Middle frontal gyrus (tissue), 1 donor: Measurements from ENCODE around the gene MOV10.

Experiments
- DNase-seq: peaks from one replicate; pipeline ENCODE4 v3.0.0-alpha.2; 2015; ENCODE audit warnings: low spot score; ENCODE audit errors: extremely low spot score

Gene MOV10

DNA sequence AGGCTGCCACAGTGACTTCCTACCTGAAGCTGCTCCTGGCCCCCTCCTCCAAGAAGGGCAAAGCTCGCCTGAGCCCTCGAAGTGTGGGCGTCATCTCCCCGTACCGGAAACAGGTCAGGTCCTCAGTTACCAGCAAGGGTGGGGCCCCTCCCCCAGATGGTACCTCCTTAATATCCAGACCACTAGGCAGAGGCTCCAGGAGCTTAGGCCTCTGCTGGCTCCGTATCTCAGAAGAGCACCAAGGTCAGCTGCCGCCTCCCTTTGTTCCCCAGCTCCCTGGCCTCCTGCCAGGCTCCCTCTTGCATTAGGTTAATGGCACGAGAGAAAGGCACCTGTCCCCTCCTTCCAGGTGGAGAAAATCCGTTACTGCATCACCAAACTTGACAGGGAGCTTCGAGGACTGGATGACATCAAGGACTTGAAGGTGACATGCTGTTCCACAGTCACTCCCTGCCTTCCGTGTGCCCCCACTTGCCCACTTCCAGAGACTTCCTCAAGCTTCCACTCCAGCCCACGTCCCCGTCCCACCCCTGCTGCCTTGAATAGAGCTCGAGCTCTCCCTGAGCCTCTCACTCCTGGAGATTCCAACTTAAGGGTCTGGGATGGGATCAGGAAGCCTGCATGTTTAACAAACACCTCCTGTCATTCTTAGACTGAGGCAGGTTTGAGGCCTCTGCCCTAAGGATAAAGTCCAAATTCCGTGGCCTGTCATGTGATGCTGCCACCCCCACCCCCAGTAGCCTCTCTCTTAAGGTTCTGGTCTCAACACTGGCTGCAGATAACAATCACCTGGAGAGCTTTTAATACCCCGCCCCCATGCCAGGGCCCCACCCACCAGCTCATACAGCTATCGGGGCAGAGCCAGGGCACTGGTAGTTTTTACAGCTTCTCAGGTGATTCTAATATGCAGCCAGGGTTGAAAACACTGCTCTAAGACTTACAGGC lies 24.2 kb downstream of the MOV10 start:
- DNase-seq = no peak

DNA sequence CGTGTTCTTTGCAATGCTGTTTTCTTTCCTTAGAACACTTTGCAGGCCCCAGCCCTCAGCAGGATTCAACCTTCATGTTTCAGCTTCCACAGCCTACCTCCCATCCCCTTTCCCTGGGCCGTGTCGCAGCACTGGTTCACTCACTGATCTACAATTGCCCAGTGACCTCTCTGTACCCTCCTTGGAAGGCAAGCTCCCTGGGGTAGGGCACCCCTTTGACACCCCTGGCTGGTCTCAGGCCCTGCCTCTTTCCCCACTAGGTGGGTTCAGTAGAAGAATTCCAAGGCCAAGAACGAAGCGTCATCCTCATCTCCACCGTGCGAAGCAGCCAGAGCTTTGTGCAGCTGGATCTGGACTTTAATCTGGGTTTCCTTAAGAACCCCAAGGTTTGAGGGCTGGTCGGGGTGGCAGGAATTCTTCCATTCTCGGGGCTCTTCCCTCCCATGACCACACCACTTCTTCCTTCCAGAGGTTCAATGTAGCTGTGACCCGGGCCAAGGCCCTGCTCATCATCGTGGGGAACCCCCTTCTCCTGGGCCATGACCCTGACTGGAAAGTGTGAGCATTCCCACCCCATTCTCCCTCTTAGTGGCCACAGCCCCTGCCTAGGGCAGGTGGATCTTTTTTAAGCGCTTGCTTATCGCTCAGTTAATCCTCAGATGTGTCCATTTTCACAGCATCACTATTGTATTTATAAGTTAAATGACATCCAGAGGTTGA lies 25.1 kb downstream of the MOV10 start:
- DNase-seq = no peak

DNA sequence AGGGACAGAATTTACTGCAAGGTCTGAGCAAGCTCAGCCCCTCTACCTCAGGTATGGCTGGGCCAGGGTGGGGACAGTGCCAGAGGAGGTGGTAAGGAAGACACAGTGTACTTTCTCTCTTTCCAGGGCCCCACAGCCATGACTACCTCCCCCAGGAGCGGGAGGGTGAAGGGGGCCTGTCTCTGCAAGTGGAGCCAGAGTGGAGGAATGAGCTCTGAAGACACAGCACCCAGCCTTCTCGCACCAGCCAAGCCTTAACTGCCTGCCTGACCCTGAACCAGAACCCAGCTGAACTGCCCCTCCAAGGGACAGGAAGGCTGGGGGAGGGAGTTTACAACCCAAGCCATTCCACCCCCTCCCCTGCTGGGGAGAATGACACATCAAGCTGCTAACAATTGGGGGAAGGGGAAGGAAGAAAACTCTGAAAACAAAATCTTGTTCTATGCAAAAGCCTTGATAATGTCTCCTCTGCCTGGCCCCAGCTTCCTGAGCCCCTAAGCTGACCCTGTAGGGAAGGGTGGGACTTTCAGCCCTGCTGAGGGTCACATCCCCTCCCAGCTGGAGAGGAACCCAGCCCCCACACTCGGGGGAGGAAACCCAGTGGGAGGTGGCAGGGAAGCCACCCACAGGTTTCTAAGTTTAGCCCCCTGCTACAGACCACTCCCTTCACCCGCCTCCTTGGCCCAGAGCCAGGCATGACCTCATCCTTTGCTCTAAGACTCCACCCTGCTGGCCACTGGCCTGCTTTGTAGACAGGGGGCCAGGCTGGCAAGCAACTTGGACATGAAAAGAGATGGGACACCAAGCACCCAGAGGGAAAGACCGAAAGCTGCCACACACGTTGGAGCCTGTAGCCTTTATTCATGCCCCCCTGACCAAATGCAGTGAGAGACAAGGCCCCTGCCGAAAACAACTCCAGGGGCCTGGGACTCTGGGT lies 26.1 kb downstream of the MOV10 start:
- peak; percentile 52 for DNase-seq

DNA sequence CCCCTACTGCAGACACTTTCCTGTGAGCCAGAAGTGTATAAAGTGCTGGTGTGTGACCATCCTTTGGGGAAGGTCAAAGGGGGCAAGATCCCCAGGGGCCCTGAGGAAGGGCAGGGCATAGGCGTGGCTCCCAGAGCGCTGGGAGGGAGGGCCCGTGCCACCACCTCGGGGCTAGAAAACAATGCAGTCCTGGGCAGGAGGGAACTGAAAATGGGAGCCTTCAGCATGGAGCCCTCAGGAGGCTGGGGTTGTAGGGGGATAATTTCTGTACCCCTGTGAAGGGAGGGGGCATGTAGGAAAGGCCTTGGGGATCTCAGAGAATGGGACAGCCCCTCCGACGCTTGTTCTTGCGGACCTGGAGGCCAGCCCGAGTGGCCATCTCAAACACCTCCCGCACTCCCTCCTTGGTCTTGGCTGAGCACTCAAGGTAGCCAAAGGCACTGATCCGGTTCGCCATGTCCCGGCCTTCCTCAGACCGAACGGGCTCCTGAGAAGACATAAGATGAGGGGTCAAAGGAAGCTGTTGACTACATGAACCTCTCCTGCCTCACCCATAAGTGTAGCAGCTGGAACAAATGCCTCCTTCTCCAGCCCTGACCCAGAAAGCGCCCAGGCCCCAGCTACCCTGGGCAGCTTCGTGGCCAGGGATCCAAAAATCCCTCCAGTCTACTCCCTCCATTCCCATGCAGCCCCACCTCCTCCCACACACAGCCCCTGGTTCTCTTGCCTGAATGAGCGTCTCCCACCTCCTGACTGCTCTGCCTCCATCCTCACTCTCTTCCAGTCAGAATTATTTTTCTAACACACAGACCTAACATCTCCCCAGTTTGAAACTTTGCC lies 27.0 kb downstream of the MOV10 start:
- no peak for DNase-seq

DNA sequence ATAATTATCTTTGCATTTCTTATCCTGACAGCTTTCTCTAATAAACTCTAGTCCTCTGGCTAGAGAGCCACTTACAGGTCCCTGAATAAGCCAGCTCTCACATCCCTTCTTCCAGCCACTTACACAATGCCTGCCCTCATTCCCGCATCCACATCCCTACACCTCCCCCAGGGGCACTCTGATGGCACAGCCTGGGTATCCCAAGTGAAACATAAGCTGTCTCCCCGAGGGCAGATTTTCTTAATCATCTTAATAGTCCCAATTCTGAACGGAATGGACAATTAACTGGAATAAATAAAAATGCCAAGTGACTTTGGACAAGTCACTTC lies 27.6 kb downstream of the MOV10 start:
- DNase-seq = no peak

DNA sequence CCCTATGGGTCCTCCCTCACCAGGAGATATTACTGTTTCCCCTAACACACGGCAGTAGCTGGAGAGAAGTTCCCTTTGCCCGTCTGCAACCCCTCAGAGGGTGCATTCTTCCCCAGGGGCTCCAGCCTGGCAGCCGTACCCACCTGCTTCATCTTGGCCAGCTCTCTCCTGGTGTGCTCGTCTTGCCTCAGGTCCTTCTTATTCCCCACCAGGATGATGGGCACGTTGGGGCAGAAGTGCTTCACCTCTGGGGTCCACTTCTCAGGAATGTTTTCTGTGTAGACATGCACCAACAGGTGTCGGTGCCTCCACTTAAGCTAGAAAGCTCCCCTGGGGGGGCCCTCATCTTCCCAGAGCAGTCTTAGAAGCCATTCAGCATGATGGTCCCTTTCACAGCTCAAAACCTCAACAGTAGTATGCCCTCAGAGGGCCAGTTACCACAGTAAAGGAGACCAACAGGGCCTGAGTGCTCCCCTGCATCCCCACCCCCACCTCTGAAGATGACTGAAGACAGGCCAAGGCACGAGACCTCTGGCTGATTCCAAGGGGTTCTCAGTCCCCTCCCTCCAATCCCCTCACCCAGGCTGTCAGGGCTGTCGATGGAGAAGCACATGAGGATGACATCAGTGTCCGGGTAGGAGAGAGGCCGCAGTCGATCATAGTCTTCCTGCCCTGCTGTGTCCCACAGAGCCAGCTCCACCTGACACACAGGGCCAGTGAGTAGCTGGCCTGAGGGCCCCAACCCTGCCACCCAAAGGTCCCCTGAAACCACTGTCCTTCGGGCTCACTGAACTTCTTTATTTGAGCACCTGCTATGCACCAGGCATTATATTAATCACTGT lies 28.2 kb downstream of the MOV10 start:
- DNase-seq = no peak

DNA sequence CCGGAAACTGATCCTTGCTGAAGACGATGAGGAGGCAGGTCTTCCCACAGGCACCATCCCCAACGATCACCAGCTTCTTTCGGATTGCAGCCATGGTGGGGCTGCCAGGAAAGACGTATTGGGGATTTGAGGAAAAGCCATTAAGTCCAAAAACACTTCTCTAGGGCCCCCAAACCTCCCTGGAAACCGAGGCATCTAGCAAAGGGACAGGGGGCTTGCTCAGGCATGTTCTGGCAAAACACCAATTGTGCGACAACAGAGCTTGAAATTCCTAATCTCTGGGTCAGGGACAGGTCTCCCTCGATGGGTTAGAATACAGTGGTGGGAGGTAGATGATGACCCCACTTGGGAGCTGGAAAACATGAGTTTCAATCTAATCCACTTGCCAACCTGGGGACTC lies 29.2 kb downstream of the MOV10 start:
- DNase-seq = no peak

DNA sequence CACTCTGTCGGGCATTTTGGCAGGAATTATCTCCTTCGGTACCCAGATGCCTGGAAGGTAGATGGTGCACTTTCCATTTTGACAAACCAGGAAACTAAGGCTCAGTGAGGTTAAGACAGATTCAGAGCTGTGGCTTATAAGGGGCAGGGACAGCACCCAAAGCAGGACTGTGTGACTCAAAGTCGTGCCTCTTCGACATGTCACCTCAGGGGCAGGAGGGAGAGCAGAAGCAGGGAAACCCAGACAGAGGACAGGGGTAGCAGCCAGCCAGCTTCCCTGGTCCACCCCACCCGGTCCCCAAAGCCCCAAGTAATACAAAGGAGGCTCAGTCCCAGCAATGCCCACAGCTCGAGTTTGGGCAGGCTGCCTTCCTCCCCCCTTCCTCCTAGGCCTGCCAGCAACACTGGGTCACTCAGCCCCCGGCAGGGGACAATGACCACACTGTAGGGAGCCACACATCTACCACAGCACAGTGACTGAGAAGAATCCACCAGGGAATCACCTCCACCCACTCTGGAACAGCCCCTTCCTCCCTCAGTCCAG lies 30.0 kb downstream of the MOV10 start:
- peak; percentile 47 for DNase-seq

DNA sequence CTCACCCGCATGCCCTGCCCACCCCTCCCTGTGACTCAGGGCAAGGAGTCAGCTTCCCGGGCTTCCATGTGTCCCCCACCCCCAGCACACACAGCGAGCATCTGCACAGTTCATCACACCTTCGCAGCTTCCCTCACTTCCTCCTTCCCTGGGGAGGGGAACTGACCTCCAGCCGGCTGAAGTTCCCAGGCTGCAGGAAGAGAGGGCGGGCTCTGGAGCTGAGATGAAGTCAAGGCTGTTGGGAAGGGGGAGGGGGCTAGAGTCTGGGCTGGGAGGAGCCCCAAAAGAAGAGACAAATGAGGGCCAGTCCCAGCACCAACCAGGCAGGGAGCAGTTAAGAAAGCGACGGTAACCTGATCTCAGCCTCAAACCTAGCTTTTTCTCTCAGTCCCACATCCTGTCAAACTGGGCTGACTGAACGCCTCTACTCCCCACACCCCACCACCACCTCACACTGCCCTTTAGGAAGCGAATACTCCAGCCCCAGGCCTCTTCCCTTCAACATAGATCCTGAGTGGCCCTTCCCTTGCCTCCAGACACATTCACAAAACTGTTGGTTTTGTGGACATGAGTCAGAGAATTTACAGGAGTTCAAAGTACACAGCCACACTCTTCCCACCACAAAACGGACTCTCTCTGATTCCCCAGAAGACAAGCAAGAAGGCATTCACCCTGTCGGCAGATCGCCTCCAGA lies 30.6 kb downstream of the MOV10 start:
- no peak for DNase-seq

DNA sequence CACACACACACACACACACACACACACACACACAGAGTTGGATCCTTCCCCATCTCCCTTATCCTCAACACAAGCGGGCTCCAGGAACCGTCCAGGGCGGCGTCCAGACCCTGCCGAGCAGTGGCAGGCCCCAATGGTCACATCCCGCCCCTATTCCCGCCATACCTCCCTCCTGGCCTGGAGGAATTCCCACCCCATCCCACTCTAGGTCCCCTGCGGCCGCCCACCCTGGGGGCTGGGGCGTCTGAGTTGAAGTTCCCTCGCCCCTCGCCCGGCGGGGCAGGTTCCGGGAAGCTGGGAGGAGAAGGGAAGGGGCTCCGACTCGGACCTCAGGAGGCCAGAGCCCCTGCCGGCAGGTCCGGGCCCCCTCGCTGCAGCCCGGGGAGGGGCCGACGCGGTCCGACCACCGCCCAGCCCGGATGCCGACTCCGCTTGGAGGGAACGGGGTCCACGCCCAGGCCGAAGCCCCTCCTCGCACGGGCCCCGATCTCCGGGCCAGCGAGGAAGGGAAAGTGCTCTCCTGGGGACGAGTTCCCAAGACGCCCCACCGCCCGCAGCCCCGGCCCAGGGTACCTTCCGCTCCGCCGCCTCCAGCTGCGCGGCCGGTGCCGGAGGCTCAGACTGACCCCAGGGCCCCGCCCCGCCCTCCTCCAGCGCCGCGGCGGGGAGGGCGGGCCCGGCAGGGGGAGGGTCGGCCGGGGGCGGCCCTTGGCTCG lies 32.2 kb downstream of the MOV10 start, which contains the start of gene RHOC:
Gene RHOC (minus strand): TSS at position 623 of the 716 bp plus-strand sequence. CDS start 3,328 bp downstream, outside the sequence.
- no peak for DNase-seq

DNA sequence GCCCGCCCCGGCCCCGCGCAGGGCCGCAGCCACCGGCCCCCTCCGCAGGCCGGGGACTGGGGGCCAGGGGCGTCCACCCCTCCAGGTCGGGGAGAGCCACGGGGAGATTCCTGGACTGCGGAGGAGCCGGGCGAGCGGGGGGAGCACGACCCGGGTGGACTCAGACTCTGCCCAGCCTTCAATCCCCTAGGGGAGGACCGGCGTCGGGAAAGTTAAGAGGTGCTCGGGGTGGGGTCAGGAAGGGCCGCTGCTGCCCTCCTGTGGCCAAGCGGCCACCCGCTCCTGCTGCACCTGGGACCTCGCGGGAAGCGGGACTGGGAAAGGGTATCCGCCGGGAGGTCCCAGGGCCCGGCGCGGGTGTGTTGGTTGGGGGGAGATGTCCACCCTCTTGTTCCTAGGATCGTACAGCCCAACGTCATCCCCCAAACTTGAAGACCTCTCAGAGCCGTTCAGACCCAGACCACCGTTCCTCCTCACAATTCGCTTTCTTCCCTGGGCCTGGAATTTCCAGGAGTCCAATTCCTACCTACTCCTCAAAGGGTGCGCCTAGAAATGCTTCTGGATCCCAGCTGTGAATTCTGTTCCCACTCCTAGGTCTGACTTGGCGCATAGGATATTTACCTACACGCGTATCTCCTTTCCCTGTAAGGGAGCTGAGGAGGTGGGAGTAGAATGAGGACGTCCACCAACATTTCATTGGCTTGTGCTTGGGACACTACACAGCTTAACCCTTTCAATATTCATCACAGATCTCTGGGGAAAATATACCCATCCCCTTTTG lies 33.0 kb downstream of the MOV10 start:
- peak; percentile 42 for DNase-seq

DNA sequence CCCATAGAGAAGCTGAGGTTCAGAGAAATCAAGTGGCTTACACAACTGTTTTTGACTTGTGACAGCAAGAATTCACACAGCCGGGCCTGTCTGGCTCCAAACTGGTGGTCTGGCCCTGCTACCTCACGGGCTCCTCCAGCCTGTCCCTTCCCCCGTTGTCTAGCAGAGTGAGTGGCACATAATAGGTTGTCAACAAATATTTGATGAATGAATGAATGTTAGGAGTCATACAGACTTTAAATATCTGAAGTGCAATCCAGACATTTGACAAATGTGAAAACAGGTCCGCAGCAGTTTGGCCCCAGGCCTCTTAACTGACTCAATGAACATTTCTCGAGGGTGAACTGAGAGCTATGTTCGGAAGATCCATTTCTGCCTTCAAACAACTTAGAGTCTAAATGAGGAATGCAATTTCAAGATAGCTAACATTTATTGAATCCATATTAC lies 33.6 kb downstream of the MOV10 start:
- DNase-seq = no peak

DNA sequence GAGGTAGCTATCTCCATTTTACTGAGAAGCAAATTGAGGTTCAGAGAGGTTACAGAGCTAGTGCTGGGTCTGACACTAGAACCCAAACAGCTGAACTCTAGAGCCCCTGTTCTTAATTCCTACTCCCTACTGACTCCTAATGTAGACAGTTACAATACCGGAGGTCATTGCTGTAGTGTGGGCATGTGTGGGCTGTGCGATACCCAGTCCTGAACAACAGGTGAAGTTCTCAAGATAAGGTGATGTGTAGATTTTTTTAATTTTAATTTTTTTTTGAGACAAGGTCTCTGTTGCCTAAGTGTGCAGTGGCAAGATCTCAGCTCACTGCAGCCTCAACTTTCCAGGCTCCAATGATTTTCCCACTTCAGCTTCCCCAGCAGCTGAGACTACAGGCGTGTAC lies 34.0 kb downstream of the MOV10 start:
- no peak for DNase-seq

DNA sequence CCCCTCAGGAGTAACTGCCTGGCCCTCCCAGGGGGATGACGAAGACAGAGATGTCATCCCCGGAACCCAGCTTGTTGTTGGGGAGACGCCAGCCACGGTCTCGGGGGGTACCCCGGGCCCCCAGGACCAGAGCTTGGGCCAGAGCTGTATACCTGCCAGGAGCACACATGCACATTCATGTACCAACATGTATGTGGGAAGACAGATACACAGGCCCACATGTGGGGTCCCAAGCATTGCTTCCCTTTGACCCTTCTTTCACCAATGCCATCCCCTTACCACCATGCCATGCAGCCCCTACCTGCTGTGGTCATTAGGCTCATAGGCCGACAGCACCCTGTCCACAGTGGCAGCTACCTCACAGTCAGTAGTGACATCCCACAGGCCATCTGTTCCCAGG lies 35.7 kb downstream of the MOV10 start:
- DNase-seq = no peak

DNA sequence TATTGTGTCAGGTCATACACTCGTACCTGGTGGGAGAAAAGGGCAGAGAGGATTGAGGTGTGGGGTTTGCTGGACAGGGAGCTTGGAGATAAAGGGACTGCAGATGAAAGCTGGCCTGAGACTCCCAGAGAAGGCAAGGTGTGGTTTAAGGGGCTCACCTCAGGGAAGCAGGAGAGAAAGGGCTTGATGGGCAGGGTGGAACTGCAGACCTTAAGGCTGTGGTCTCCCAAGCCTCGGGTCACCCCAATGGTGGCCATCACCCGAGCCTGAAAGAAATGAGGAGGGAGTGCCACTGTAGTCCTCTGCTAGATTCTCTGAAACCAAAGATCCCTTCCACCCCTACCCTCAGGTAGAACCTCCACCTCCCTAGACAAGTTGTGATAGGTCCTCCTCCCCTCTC lies 36.1 kb downstream of the MOV10 start:
- DNase-seq = no peak

DNA sequence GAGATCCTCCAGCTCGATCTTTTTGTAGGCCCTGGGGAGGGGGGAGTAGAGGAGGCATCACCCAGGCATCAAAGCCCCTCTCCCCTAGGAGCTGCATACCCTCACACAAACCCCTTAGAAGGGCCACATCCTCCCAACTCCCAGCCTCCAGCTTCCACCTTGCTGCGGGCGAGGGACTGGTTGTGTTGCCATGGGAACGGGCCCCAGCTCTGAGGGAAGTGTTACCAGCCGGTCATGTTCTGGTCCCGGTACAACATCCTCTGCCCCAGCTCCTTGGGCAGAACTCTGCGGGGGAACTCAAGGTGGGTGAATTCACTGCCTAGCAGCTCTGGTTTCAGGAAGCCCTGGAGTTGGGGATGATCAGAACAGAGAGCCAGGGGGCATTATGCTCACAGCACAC lies 36.6 kb downstream of the MOV10 start:
- no peak for DNase-seq

DNA sequence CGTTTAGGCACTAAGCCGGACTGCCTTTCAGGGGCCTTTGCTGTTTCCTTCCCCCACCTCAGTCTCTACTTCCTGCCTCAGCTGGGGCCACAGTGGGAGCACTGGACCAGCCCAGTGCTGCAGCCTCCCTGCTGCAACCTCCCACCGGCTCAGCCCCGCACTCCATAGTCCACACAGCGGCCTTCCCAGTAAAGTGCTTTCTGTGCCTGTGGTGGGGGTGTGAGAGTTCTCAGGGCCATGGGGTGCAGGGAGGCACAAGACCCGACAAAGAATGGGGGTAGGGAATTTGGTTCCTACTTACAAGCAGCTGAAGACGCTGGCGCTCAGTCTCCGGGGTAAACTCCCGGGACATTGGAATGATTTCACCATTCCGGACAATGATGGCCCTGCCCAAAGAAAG lies 37.2 kb downstream of the MOV10 start:
- no peak for DNase-seq
